Astrocyte of the cerebellum (primary cell): Measurements from ENCODE around the gene PLA2G12A.

Experiments used
- DNase-seq: peaks from one replicate; pipeline ENCODE4 v3.0.0-alpha.2; 2011; ENCODE audit warnings: low read depth
- H3K4me3 ChIP-seq: 2 replicates; pipeline ENCODE4 v1.5.1; 2011; ENCODE audit warnings: mild to moderate bottlenecking, low read depth, low read length, moderate library complexity
- in situ Hi-C: cut with HindIII; loops from 2 replicates; pipeline ENCODE4 v1.10.0; 2017; ENCODE audit warnings: low sequenced_read_pairs
- TF ChIP-seq, protein P1 (sequence below): IDR thresholded peaks from 2 replicates; pipeline ENCODE4 v1.5.1; 2012; ENCODE audit warnings: low read length, low read depth, moderate library complexity, mild to moderate bottlenecking; ENCODE audit errors: missing control alignments

PLA2G12A gene

DNA sequence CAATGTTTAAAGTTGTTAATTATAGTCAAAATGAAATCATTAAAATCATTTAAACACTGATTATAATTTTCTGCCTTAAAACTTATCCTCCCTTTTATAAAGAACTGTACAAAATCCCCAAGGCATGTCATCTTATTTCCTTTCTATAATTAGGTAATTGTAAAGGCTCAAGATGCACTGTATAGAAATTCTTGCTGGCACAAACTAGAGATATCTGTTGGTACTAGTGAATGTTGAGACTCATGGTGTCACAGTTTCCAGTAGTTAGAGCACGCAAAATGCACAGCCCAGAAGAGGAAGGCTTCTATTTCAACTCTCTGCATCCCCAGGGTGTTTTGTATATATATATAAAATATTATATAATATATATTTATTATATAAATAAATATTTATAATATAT is 22.7 kb upstream of the PLA2G12A start:
- DNase-seq = no peak
- TF ChIP-seq, protein P1, sequence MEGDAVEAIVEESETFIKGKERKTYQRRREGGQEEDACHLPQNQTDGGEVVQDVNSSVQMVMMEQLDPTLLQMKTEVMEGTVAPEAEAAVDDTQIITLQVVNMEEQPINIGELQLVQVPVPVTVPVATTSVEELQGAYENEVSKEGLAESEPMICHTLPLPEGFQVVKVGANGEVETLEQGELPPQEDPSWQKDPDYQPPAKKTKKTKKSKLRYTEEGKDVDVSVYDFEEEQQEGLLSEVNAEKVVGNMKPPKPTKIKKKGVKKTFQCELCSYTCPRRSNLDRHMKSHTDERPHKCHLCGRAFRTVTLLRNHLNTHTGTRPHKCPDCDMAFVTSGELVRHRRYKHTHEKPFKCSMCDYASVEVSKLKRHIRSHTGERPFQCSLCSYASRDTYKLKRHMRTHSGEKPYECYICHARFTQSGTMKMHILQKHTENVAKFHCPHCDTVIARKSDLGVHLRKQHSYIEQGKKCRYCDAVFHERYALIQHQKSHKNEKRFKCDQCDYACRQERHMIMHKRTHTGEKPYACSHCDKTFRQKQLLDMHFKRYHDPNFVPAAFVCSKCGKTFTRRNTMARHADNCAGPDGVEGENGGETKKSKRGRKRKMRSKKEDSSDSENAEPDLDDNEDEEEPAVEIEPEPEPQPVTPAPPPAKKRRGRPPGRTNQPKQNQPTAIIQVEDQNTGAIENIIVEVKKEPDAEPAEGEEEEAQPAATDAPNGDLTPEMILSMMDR = no peak
- in situ Hi-C loops = no loop called here
- no peak overlapping the region for H3K4me3 ChIP-seq

GRCh38 chr4:109751852-109752251 is 22.0 kb upstream of the PLA2G12A start:
- in situ Hi-C loops = no loop called here
- TF ChIP-seq, protein P1 = no peak
- no peak overlapping the region for H3K4me3 ChIP-seq
- no peak for DNase-seq

GRCh38 chr4:109750652-109751244 is 20.9 kb upstream of the PLA2G12A start:
- H3K4me3 ChIP-seq = no peak overlapping the region
- TF ChIP-seq, protein P1 = no peak
- no peak for DNase-seq
- in situ Hi-C loops = no loop called here

GRCh38 chr4:109749388-109750082 is 19.7 kb upstream of the PLA2G12A start:
- H3K4me3 ChIP-seq = no peak overlapping the region
- TF ChIP-seq, protein P1 = no peak
- in situ Hi-C loops = no loop called here
- no peak for DNase-seq

GRCh38 chr4:109748114-109748513 is 18.2 kb upstream of the PLA2G12A start:
- DNase-seq = no peak
- no peak overlapping the region for H3K4me3 ChIP-seq
- in situ Hi-C loops = no loop called here
- TF ChIP-seq, protein P1 = no peak

DNA sequence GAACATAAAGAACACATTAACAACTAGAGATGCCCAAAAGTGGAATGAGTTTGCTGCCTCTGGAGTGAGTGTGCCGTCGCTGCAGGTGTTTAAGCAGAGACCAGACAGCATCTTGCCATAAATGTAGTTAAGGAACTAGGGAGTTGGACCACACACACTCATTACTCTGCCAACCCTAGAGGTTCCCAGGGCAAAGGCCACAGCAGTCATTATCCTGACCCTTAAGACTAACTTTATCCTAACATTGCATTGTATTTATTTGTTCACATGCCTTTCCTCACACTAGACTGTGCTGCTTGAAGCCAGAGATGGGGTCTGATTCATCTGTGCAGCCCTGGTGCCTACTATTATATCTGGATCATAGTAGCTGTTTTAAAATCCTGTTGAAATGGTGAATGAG is 16.9 kb upstream of the PLA2G12A start:
- no peak overlapping the region for H3K4me3 ChIP-seq
- in situ Hi-C loops = no loop called here
- no peak for DNase-seq
- TF ChIP-seq, protein P1 = no peak
